ENCODE measurements around the gene MAFB.
A peak's percentile ranks its signal among the peaks of the same experiment; 100 is the strongest.
"Not testable (repeated sequence)": the region's sequence is repeated elsewhere in the genome, so short reads cannot be mapped to it uniquely, and the experiment has no call there.

The MAFB gene

GRCh38 chr20:40689100-40689942 is at the start of gene MAFB:
MAFB (minus strand) TSS chr20:40689236; CDS start chr20:40688850, 386 bp downstream.
- DNase-seq: peak; percentile 65

- not testable (repeated sequence) for DNase-seq
Observed at GRCh38 chr20:40736468-40736867, 47.4 kb upstream of the MAFB start.

DNA sequence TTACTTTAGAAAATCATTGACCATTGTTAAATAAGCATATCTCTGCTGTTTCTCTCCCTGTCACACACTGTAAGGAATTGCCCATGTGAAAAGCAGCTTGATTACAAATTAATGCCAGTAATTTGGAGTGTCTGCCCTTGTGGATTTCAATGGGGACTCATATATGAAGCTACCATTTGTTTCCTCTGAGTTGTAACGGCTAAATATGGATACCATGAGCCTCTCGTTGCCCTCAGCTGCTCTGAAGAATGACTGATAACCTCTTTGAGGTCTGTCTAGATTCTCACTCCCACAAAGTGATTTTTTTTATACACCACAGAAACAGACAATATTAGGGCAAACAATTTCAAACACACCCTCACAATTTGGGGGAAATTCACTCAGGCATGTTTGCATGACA is 40.0 kb upstream of the MAFB start:
- no peak for DNase-seq

DNA sequence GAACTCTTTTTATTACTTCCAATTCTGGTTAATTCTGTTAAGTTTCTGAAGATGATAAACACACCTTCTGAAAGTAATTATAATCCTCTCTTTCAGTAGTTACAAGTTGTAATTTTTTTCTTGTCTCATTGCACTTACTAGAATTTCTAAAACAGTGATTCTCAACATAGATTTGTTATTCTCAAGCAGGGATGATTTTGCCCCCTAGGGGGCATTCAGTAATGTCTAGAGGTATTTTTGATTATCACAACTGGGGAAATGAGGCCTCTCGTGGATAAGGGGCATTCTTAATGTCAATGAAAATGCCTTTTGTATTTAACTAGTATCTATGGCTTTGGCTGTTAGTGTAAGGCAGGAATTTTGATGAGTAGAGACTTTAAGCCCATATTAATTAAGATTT is 39.4 kb upstream of the MAFB start:
- no peak for DNase-seq

GRCh38 chr20:40727960-40728359 is 38.9 kb upstream of the MAFB start:
- DNase-seq: no peak

- no peak for DNase-seq
Observed at GRCh38 chr20:40726776-40727175, 37.7 kb upstream of the MAFB start.

GRCh38 chr20:40724566-40724965 is 35.5 kb upstream of the MAFB start:
- no peak for DNase-seq

DNA sequence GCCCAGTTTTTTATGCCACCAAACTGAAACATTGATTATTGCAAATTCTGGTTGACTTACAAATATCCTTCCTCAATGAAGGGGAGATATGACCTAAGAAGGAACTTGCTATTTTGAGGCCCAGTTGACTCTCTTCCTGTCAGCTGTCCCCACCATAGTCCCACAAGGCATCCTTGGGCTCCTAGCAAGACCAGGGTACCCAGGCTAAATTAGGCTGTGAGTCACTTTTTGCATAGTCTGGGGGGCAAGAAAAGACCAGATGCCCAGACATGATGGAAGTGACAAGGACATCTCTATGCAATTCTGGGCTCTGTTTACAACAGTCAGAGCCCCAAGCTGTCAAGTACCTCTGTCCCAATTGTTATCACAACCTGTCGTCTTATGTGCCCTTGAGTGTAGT is 31.8 kb upstream of the MAFB start:
- no peak for DNase-seq

DNA sequence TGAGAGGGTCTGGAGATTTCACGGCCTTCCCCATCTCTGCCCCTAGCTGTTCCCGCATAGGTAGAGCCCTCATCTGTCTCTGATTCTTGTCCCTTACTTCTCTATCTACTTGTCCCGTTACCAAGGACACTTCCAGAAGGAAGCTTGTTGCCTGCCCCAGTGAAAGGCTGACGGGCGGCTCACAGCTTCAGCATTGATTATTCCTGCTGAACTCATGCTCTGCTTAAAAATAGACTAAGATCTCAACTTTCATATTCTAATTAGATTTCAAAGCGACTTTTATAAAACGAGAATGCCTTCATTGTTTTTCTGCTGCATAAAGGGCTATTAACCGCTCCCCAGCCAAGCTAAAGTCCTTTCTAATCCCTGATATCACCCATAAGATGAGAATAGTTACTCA is 31.1 kb upstream of the MAFB start:
- no peak for DNase-seq

DNA sequence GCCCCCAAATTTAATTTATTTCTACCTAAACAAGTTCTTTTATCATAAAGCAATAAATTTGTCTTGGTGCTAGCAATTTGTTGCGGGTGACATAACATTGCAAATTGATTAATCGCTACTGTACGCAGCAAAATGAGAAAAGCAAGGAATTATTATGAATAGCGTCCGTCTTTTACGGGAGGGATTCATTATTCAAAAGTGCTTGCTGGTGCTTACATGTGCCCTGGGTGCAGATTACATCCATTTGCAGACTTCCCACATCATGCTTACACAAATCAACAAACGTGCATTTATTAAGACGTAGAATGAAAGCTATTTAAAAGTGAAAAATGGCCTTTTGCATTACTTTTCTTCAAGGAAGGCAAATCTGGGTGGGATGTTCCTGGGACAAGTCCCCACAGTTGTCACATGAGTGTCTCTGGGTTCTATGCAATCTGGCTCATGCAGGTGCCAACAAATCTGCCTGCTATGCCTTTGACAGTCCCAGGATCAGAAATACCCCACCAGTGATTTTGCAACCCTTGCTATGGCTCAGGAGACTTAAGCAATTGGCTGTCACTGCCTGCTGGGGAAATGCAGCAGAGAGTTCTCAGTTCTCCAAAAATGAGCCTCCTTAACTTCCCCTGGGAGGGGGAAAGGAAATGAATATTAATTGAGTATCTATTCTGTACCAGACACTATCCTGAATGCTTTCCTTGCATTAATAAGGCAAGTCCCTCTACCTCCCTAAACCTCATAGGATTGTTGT is 30.1 kb upstream of the MAFB start:
- DNase-seq: no peak

- no peak for DNase-seq
Observed at GRCh38 chr20:40718214-40718977, 29.4 kb upstream of the MAFB start.

DNA sequence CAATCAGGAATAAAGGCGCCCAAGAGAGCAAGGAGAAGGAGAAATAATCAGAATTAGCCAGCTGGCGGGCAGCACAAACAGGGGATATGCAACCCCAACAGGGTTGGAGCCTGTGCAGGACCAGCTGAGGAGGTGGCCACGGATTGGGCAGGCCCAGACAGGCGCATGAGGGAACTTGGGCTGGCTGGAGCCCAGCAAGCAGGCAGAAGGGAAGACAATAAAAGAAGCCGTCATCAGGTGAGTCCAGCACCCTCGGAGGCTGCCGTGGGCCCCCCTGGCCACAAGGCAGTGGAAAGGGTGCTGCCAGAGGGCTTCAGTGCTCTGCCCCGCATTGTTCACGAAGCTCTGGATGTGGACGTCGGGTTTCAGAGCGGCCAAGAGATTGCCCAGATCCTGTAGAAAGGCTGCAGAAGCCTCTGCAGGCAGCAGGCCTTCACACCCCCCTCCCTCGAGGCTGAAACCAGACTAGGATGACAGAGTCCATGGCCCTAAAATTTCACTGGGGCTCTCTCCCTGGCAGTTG is 28.4 kb upstream of the MAFB start:
- DNase-seq: no peak

DNA sequence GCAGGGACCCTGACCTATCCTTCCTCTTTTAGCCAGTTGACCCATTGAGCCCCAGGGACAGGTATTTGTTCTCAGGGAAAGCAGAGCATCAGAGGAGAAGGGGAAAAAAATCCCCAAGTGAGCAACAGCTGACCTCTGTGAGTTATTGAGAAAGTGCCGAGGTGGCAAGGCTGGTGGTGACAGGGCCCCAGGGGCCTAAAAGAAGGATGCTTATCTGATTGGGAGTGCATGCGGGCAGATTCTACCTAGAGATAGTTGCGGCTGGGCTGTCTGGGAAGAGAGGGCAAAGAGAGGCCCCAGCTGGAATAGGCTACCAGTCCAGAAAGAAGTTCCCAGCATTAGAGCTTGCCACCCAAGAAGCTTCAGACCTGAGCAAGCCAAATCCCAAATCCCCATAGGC is 26.5 kb upstream of the MAFB start:
- DNase-seq: no peak

DNA sequence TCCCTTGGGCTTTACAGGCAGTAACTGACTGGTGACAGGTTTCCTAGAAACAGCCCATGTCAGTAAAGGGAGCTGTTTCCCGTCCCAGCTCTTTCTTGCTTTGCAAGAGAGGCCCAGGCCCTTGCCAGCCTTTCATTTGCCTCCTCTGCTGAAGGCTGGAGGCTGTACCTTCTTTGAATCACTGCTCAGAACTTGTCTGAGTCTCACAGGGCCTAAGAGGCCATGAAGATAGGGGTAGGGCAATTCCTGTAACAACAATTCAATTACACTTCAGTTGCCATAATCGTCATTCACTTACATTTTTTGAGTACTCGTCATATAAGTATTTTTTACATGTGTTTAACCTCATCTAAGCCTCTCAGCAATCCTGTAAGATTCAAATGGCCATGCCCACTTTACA is 25.9 kb upstream of the MAFB start:
- no peak for DNase-seq

GRCh38 chr20:40714109-40714508 is 25.1 kb upstream of the MAFB start:
- no peak for DNase-seq

DNA sequence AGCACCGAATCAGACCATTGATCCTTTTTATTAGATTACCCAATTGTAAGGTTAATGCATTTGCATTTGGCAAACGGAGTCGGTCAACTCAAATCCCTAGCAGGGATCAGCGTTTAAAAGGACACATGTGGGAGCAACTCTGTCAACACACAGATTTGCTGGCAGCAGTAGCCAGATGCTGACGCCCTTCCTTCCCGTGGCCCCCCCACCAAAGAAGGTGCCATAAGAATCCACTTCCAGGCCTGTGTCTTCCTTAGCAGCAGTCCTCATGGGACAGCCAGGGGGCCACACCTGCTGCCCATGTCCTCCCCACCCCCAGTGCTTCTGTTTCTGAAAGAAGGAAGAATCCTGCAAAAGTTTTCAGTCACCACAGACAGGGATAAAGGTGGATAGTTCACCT is 24.5 kb upstream of the MAFB start:
- no peak for DNase-seq

- no peak for DNase-seq
Observed at GRCh38 chr20:40711079-40711478, 22.0 kb upstream of the MAFB start.

GRCh38 chr20:40710603-40711002 is 21.6 kb upstream of the MAFB start:
- DNase-seq: no peak

DNA sequence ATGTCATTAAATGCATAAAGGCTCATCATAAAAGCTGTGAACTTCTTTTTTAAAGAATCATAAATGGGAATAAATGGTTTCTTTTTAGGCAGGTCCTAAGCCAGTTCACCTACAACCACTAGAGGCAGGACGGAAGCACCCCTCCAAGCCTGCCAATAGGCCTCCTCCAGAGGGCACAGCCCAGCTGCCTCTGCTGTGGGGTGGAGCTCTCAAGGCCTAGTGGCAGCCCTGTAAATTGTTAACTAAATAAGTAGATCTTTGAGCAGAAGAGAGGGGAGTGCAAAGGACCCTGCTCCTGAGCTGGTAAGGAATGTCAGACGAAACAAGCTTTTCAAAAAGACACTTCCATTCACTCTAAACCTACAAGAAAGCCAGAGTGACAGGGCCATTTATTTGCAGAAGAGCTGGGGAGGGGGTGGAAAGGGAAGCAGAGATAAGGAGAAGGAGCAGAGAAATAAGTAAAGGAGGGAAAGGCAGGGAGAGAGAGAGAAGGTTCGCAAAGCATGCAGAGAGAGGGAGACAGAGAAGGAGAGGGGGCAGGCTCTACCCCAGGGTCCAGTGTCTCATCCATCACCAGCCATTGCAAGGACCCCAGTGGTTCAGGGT is 18.0 kb upstream of the MAFB start:
- no peak for DNase-seq

DNA sequence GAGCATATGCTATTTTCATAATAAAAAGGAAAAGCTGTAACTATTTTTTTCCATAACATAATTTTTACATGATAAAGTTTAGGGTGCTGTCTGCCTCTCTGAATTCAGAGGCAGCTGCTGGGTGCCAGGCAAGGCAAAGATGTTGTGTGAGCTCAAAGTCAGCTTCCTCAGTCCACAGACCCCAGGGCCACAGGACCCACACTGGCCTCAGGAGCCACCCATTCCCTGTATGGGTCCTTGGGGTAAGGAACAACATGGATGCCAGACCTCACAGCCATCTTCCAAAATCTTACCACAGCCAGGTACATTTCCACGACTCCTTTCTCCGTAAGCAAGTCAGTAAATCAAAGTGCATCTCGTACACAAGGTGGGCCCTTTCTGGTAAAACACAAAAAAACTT is 16.4 kb upstream of the MAFB start:
- no peak for DNase-seq

- DNase-seq: no peak
Observed at GRCh38 chr20:40704828-40705227, 15.8 kb upstream of the MAFB start.

GRCh38 chr20:40703975-40704530 is 15.0 kb upstream of the MAFB start:
- DNase-seq: no peak

DNA sequence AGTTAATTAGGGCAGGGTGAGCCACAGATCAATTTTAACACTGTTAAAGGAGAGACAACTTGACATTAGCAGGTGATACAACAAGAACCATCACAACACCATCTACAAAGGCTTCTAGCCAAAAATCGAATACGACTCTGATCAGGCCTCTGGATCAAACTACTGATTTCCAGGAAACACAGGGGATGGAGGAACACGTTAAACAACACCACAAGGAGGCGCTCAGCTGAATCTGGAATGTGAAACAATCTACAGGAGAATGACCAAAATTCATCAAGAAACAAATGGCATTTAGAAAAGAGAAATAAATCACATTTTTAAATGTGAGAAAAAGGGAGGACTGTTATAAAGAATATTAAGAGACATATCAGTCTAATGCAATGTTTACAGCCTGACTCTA is 13.5 kb upstream of the MAFB start:
- DNase-seq: no peak
